ENCODE results near the gene CPNE7. TPM values are rescaled to one million over a fixed set of nuclear protein-coding genes. Genes with fewer than 3 reads are reported as not detected.

Gene CPNE7
- total and polyA plus RNA-seq, 2 donors (not counting 1 experiment from before 2014, with no cell fraction given): 10.2 to 53.0 TPM

- Histone ChIP-seq H3K4me3 (replicated peaks in 1 of 4; ENCODE audit: control extremely low read depth in 1 of 4, insufficient read depth in 1 of 4, low read depth in 3 of 4, low read length in 4 of 4) (no peak overlapping the region), H3K9ac (ENCODE audit: insufficient read depth, low read length) (no peak overlapping the region), H3K4me2 (ENCODE audit: extremely low read depth, insufficient read depth, low read length) (no peak overlapping the region), H3K27ac (ENCODE audit: insufficient read depth, low read length) (no peak overlapping the region), H3K9me3 (ENCODE audit: control insufficient read depth, insufficient read depth, low read depth, low read length) (no peaks in the 10 kb centered on the region), H3K27me3 (ENCODE audit: control insufficient read depth, insufficient read depth, low read length) (no peaks in the 10 kb centered on the region), H4K20me1 (ENCODE audit: control insufficient read depth, extremely low read depth, insufficient read depth, low read length) (no peaks in the 10 kb centered on the region), H3K79me2 (ENCODE audit: control insufficient read depth, insufficient read depth, low read length) (no peaks in the 10 kb centered on the region), H3K4me1 (ENCODE audit: control insufficient read depth, extremely low read depth, insufficient read depth, low read length) (peaks cover 4% of the 10 kb centered on the region), H2AFZ (ENCODE audit: low read length) (no peak overlapping the region), H3K36me3 (ENCODE audit: control insufficient read depth, insufficient read depth, low read length) (peaks cover 19% of the 10 kb centered on the region)
- DNase-seq (ENCODE audit: low read depth in 2 of 2): no peak
- TF ChIP-seq EZH2 (IDR thresholded peaks at IDR 0.05; ENCODE audit: low read length, missing control alignments): no peak
- no peak for TF ChIP-seq CTCF (conservative IDR thresholded peaks at IDR 0.05 in 1 of 2, IDR thresholded peaks at IDR 0.05 in 1 of 2; ENCODE audit: low read depth in 1 of 2, low read length in 2 of 2)
These were observed 67.0 kb downstream of the CPNE7 start for GRCh38 chr16:89642574-89642973.

GRCh38 chr16:89643769-89644300, 68.3 kb downstream of the CPNE7 start:
- H3K9me3 ChIP-seq (ENCODE audit: control insufficient read depth, insufficient read depth, low read depth, low read length): no peaks in the 10 kb centered on the region
- H2AFZ ChIP-seq (ENCODE audit: low read length): no peak overlapping the region
- H3K4me3 ChIP-seq (replicated peaks in 1 of 4; ENCODE audit: control extremely low read depth in 1 of 4, insufficient read depth in 1 of 4, low read depth in 3 of 4, low read length in 4 of 4): no peak overlapping the region
- no peak overlapping the region for H3K4me2 ChIP-seq (ENCODE audit: extremely low read depth, insufficient read depth, low read length)
- H3K4me1 ChIP-seq (ENCODE audit: control insufficient read depth, extremely low read depth, insufficient read depth, low read length): peaks cover 4% of the 10 kb centered on the region
- no peak overlapping the region for H3K9ac ChIP-seq (ENCODE audit: insufficient read depth, low read length)
- no peaks in the 10 kb centered on the region for H3K27me3 ChIP-seq (ENCODE audit: control insufficient read depth, insufficient read depth, low read length)
- DNase-seq (ENCODE audit: low read depth in 2 of 2): no peak
- H4K20me1 ChIP-seq (ENCODE audit: control insufficient read depth, extremely low read depth, insufficient read depth, low read length): no peaks in the 10 kb centered on the region
- no peak for TF ChIP-seq CTCF (conservative IDR thresholded peaks at IDR 0.05 in 1 of 2, IDR thresholded peaks at IDR 0.05 in 1 of 2; ENCODE audit: low read depth in 1 of 2, low read length in 2 of 2)
- TF ChIP-seq EZH2 (IDR thresholded peaks at IDR 0.05; ENCODE audit: low read length, missing control alignments): no peak
- no peaks in the 10 kb centered on the region for H3K79me2 ChIP-seq (ENCODE audit: control insufficient read depth, insufficient read depth, low read length)
- H3K36me3 ChIP-seq (ENCODE audit: control insufficient read depth, insufficient read depth, low read length): peaks cover 19% of the 10 kb centered on the region
- no peak overlapping the region for H3K27ac ChIP-seq (ENCODE audit: insufficient read depth, low read length)

GRCh38 chr16:89645122-89645521, 69.6 kb downstream of the CPNE7 start:
- Histone ChIP-seq H3K9me3 (ENCODE audit: control insufficient read depth, insufficient read depth, low read depth, low read length) (no peaks in the 10 kb centered on the region), H3K36me3 (ENCODE audit: control insufficient read depth, insufficient read depth, low read length) (peaks cover 21% of the 10 kb centered on the region), H3K4me2 (ENCODE audit: extremely low read depth, insufficient read depth, low read length) (no peak overlapping the region), H3K9ac (ENCODE audit: insufficient read depth, low read length) (no peak overlapping the region), H2AFZ (ENCODE audit: low read length) (no peak overlapping the region), H3K27me3 (ENCODE audit: control insufficient read depth, insufficient read depth, low read length) (no peaks in the 10 kb centered on the region), H3K4me3 (replicated peaks in 1 of 4; ENCODE audit: control extremely low read depth in 1 of 4, insufficient read depth in 1 of 4, low read depth in 3 of 4, low read length in 4 of 4) (no peak overlapping the region), H3K79me2 (ENCODE audit: control insufficient read depth, insufficient read depth, low read length) (no peaks in the 10 kb centered on the region), H3K4me1 (ENCODE audit: control insufficient read depth, extremely low read depth, insufficient read depth, low read length) (peaks cover 4% of the 10 kb centered on the region), H4K20me1 (ENCODE audit: control insufficient read depth, extremely low read depth, insufficient read depth, low read length) (no peaks in the 10 kb centered on the region), H3K27ac (ENCODE audit: insufficient read depth, low read length) (no peak overlapping the region)
- TF ChIP-seq EZH2 (IDR thresholded peaks at IDR 0.05; ENCODE audit: low read length, missing control alignments) (no peak), CTCF (conservative IDR thresholded peaks at IDR 0.05 in 1 of 2, IDR thresholded peaks at IDR 0.05 in 1 of 2; ENCODE audit: low read depth in 1 of 2, low read length in 2 of 2) (no peak)
- DNase-seq (ENCODE audit: low read depth in 2 of 2): no peak
